GM12864 (cell line): ENCODE data around the gene CDH23.

Experiments used
- DNase-seq: peaks from one replicate; pipeline ENCODE4 v3.0.0-alpha.2; 2011; ENCODE audit warnings: low read depth
- H3K4me3 ChIP-seq: 2 replicates; pipeline ENCODE4 v1.5.1; 2011; ENCODE audit warnings: mild to moderate bottlenecking, low read depth, low read length, control low read depth
- TF ChIP-seq, protein P1 (sequence below): IDR thresholded peaks from 2 replicates; pipeline ENCODE4 v1.5.1; 2011; ENCODE audit warnings: low read depth, mild to moderate bottlenecking, moderate library complexity, low read length, control low read depth, inconsistent platforms; ENCODE audit errors: missing control alignments

The CDH23 gene

DNA sequence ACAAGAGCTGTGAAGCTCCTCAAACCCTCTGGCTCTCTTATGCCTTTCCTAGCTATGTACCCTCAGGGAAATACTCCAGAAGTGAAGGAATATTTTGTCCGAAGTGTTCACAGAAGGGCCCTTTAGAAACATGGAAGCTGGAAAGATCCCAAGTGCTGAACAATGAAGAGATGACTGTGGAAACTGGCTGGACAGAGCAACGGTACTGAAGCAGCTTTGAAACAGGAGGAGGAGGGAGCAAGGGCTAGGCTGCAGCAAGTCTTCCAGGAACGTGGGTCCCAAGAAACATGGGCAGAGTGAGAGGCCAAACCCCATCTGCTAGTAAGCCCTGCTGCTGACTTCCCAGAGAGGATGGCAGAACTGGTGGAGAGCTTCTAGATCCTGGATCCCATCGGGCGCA, 457.3 kb downstream of the CDH23 start:
- DNase-seq: no peak
- TF ChIP-seq, protein P1, sequence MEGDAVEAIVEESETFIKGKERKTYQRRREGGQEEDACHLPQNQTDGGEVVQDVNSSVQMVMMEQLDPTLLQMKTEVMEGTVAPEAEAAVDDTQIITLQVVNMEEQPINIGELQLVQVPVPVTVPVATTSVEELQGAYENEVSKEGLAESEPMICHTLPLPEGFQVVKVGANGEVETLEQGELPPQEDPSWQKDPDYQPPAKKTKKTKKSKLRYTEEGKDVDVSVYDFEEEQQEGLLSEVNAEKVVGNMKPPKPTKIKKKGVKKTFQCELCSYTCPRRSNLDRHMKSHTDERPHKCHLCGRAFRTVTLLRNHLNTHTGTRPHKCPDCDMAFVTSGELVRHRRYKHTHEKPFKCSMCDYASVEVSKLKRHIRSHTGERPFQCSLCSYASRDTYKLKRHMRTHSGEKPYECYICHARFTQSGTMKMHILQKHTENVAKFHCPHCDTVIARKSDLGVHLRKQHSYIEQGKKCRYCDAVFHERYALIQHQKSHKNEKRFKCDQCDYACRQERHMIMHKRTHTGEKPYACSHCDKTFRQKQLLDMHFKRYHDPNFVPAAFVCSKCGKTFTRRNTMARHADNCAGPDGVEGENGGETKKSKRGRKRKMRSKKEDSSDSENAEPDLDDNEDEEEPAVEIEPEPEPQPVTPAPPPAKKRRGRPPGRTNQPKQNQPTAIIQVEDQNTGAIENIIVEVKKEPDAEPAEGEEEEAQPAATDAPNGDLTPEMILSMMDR: no peak
- H3K4me3 ChIP-seq: no peak overlapping the region

DNA sequence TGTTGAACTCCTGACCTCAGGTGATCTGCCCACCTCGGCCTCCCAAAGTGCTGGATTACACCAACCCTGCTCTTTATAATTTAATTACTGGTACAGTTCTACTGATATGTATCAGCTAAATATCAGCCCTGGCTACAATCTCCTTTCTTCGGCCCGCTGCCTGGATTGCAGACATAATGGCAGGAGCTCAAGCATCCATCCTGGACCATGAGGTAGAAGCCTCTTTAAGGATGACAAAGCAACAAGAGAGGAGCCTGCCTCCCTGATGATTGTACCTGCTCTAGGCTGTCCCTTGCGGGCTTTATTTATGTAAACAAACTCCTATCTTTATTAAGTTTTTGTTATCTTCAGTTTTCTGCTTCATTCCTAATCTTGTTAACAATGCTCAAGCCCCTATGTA, 459.9 kb downstream of the CDH23 start:
- H3K4me3 ChIP-seq: no peak overlapping the region
- DNase-seq: no peak
- TF ChIP-seq, protein P1: no peak

DNA sequence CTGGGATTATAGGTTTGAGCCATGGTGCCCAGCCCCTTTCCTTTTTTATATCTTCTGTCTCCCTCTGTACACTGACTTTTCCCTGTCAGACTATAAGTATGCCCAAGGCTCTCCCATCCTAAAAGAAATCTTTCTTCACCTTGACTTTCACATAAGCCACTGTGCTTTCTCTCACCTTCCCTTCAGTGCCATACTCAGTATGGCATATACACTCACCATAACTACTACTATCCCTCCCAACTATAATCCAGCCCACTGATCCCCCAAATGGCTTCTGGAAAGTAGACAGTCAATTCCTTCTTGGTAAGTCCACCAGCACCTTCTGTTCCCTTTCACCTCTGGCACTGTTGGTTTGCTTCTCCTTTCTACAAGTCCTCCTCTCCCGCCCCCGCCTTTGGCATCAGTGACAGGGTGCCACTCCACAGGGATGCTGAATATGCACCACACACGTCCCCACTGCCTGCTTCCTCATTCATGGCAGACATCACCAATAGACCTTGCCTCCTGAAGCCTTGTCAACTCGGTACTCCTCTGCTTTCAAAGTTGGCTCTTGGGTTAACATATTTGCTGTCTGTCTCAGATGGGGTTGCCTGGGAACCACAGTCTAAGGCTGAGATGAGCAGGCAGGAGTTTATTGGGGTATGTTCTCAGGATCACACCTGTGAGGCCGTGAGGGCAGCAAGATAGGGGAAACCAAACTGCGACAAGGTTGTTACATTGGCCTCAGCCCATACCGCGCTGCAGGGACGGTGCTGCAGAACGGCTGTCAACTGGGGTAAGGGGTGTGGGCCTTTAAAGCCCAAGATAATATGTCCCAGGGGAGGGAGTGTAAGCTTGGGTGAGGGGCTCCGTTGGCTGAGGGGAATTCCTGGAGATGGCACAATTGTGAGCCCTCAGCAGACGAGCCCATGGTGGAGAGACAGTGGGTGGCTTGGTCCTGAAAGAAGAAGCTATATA, 461.5 kb downstream of the CDH23 start:
- H3K4me3 ChIP-seq: no peak overlapping the region
- TF ChIP-seq, protein P1: no peak
- no peak for DNase-seq

DNA sequence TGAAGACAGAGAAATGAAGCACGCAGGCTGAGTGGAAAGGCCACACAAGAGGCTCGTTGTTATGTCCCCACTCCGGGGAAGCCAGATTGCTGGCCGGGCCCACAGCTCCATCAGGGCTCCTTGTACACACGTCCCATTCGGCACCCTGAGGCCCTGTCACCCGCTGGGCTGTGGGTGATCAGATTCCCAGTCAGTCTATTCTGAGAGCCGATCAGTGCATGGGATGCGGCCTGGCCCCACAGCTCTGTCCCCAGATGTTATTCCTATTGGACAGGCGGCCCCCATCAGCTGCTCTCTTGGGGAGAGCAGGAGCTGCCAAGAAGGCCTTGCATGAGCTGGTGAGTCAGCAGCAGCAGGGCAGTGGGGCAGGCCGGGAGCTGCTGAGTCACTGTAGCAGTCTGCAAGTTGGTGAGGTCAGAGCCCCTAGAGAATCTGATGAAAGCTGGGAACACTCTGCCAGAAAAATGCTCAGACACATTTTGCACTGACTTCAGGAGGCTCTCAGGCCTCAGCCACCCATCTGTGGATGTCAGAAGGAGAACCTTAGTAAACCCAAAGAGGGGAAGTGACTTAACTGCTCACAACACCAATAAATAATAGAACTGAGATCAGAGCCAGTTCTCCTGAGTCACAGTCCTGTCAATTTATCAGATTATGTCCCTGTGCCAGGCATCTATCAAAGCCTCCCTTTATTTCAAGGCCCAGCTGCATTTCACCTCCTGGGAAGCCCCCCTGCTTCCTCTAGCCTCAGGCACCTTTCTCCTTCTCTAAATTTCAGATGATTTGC, 463.7 kb downstream of the CDH23 start:
- no peak overlapping the region for H3K4me3 ChIP-seq
- TF ChIP-seq, protein P1: no peak
- DNase-seq: no peak

DNA sequence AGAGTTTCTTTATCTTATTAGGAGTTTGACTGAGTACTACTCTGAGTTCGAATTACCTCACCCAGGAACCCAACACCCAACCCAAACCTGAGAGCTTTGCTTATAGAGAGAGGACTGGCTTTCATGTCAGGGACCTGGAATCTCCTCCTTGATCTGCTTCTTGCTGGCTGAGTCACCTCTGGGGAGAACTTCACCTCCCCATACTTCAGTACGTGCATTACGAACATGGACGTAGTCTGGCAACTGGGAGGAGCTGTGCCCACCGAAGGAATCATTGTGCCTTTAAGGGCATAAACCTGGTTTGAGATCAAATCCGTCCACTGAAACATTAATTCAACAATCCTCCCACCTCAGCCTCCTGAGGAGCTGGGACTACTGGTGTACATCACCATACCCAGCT, 466.5 kb downstream of the CDH23 start:
- no peak overlapping the region for H3K4me3 ChIP-seq
- TF ChIP-seq, protein P1: no peak
- DNase-seq: no peak

DNA sequence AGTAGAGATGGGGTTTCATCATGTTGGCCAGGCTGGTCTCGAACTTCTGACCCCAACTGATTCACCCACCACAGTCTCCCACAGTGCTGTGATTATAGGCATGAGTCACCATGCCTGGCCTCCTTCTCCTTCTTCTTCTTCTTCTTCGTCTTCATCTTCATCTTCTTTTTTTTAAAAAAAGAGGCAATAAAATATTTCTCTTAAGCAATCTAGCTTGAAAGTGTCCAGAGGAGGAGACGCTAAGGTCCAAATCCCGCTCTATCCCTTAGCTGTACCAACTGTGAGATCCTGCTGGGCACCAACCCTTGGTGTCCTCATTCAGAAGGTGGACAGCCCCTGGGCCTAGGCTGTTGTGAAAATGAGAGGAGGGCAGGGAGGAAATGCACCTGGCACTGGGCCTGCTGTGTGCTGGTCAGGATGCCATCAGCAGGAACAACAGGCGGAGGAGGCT, 468.2 kb downstream of the CDH23 start:
- no peak for DNase-seq
- TF ChIP-seq, protein P1: no peak
- H3K4me3 ChIP-seq: no peak overlapping the region
